ENCODE data around the gene CLTCL1. TPM values are rescaled to one million over a fixed set of nuclear protein-coding genes. Genes with fewer than 3 reads are reported as not detected.
A peak's percentile ranks its signal among the peaks of the same experiment; 100 is the strongest.

CLTCL1 gene
- total and polyA plus RNA-seq, 9 of the 15 experiments (the other 6 are each of a cell fraction or from before 2014, with no cell fraction given): 1.1 to 11.7 (median 5.0) TPM

DNA sequence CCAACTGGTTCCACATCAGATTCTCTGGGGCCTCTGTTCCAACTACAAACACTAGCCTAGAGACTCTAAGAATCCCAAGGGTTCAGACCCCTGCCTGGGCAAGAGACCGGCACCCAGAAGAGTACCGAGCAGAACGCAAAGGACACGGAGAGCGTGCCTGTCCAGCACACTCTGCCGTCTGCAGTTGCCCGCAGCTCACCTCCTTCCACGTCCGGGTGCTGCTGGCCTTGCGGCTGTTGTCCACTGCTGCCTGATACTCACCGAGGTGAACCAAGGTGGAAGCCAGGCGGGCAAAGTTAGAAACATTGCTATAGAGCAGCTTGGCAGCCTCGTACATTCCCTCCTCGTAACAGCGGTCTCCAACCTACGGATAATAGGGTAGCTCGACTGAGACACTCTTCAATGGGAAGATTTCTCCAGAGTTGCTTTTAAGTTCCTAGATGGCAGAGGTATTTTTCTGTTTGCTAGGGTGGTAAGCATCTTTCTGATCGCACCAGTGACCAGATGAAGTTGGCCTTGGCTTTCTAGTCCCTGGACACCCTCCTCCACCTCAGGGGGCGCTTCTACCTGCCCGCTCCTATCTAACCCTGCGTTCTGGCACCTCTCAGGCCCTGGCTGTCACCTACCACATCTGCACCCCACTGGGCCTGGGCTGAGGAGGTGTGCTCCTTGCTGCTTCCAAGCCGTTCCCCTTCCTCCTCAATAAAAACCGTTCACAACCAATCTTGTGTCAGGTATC is 90.2 kb downstream of the CLTCL1 start:
- H3K9me3 ChIP-seq (replicated peaks; ENCODE audit: control insufficient read depth, insufficient read depth, low read depth, low read length): no peaks in the 10 kb centered on the region
- H3K4me3 ChIP-seq: no peak overlapping the region
- no peak for DNase-seq (ENCODE audit: extremely low read depth in 1 of 4, low spot score in 3 of 4)
- no peaks in the 10 kb centered on the region for H3K36me3 ChIP-seq (ENCODE audit: control insufficient read depth, insufficient read depth, low read length)
- BruUV-seq (replicated peaks): no TSS peak
- ChIA-PET POLR2A (interaction anchor here (0.5 to 11.1 kb wide), 12 partner anchors 8 to 1411 kb away, joined by 3 to 123 read pairs (median 4); no protein-coding TSS in a partner anchor), CTCF (ENCODE audit: low intra/inter-chr PET ratio) (no interaction called here)
- WGBS (ENCODE audit: insufficient coverage, low coverage, missing lambda C conversion rate): 44% methylated on average over 23 of the region's 23 CpGs
- H3K4me2 ChIP-seq (ENCODE audit: insufficient read depth, low read length): peak overlapping the region; percentile 83
- intact Hi-C loops (cut with micrococcal nuclease): no loop called here
- 0 out of 4 replicates have a peak overlapping the region, but pooled peaks of 1 of the 2 experiments have one; percentile 3 for H3K9ac ChIP-seq (ENCODE audit: insufficient read depth in 1 of 2, low read depth in 2 of 2, low read length in 2 of 2)
- peaks cover 14% of the 10 kb centered on the region in 2 experiments for H3K4me1 ChIP-seq (replicated peaks in 1 of 2; ENCODE audit: control insufficient read depth in 2 of 2, insufficient read depth in 2 of 2, low read length in 2 of 2)
- H3K27me3 ChIP-seq (ENCODE audit: control insufficient read depth in 2 of 2, insufficient read depth in 2 of 2, low read length in 2 of 2): peaks cover 65 to 83% of the 10 kb centered on the region in 2 experiments
- no peak for FAIRE-seq
- 0 out of 2 replicates have a peak overlapping the region, but pooled peaks have one; percentile 51 for H2AFZ ChIP-seq (ENCODE audit: low read depth, low read length)
- no peaks in the 10 kb centered on the region for H4K20me1 ChIP-seq (replicated peaks; ENCODE audit: control insufficient read depth, insufficient read depth, low read length)
- no peak overlapping the region for H3K27ac ChIP-seq (ENCODE audit: extremely low read depth, low read depth, low read length)
- no peak for ATAC-seq
- no peaks in the 10 kb centered on the region for H3K79me2 ChIP-seq (ENCODE audit: control insufficient read depth, insufficient read depth, low read length)
- peaks cover 3% of the 10 kb centered on the region for H3K9me1 ChIP-seq (ENCODE audit: control insufficient read depth, insufficient read depth, low read length)
- in situ Hi-C loops (cut with MboI): no loop called here
- TF ChIP-seq, protein P1, sequence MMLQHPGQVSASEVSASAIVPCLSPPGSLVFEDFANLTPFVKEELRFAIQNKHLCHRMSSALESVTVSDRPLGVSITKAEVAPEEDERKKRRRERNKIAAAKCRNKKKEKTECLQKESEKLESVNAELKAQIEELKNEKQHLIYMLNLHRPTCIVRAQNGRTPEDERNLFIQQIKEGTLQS (IDR thresholded peaks at IDR 0.05): no peak
- TF ChIP-seq, protein P1 (CRISPR knock-in tag; conservative IDR thresholded peaks at IDR 0.05): no peak
- TF ChIP-seq ZNF282 (CRISPR knock-in tag; IDR thresholded peaks at IDR 0.05): no peak
- TF ChIP-seq ETV6 (IDR thresholded peaks at IDR 0.05; ENCODE audit: borderline replicate concordance in 1 of 2, low read depth in 2 of 2, low read length in 1 of 2): peak in 1 of 2 experiments; percentile 25; a peak in 1 of 4 replicates
- no peak for TF ChIP-seq ETV6 (CRISPR knock-in tag; IDR thresholded peaks at IDR 0.05; ENCODE audit: borderline replicate concordance)
- no peak for TF ChIP-seq ZNF274 (IDR thresholded peaks at IDR 0.05; ENCODE audit: borderline replicate concordance, low read depth, low read length)
- TF ChIP-seq SAFB2 (IDR thresholded peaks at IDR 0.05; ENCODE audit: borderline replicate concordance, low read depth, low read length, severe bottlenecking): no peak
- TF ChIP-seq ELK1 (CRISPR knock-in tag; IDR thresholded peaks at IDR 0.05): no peak
- TF ChIP-seq, protein P2, sequence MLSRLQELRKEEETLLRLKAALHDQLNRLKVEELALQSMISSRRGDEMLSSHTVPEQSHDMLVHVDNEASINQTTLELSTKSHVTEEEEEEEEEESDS (CRISPR knock-in tag; IDR thresholded peaks at IDR 0.05): no peak
- TF ChIP-seq NCOA2 (IDR thresholded peaks at IDR 0.05; ENCODE audit: partially characterized antibody in 2 of 2): no peak
- TF ChIP-seq EZH2 (IDR thresholded peaks at IDR 0.05; ENCODE audit: borderline replicate concordance, low read depth, low read length): no peak
- no peak for TF ChIP-seq FOXA1 (IDR thresholded peaks at IDR 0.05; ENCODE audit: borderline replicate concordance)
- no peak for TF ChIP-seq HOXB6 (CRISPR knock-in tag; IDR thresholded peaks at IDR 0.05; ENCODE audit: borderline replicate concordance)
- TF ChIP-seq CEBPZ (IDR thresholded peaks at IDR 0.05; ENCODE audit: borderline replicate concordance, low read depth, low read length): no peak
- TF ChIP-seq NFRKB (IDR thresholded peaks at IDR 0.05; ENCODE audit: low read depth): peak; percentile 8; the same call in 1 of the 2 replicates
- TF ChIP-seq HDGF (IDR thresholded peaks at IDR 0.05): no peak
- TF ChIP-seq LARP7 (IDR thresholded peaks at IDR 0.05): no peak
